Measurements from ENCODE around the gene JMJD8. TPM values are rescaled to one million over a fixed set of nuclear protein-coding genes. Genes with fewer than 3 reads are reported as not detected.

The JMJD8 gene
- total RNA-seq, 4 donors from 2014 or later = 45.6 to 56.1 (median 51.9) TPM

DNA sequence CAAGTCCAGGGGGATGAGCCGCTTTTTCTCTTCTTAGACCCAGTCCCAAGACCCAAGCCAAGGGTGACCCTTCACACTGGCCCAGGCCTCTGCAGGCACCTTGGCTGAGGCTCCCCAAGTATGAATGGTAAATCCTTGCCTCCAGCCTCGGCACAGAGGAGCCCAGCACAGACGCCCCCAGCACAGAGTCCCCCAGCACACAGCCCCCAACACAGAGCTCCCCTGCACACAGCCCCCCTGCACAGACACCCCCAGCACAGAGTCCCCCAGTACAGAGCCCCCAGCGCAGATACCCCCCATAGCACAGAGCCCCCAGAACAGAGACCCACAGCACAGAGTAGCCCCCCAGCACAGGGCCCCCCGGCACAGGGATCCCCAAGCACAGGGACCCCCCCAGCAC, 43.5 kb downstream of the JMJD8 start:
- H3K4me1 ChIP-seq = peaks cover 0 to 29% (median 10%) of the 10 kb centered on the region in 4 donors
- TF ChIP-seq, protein P1, sequence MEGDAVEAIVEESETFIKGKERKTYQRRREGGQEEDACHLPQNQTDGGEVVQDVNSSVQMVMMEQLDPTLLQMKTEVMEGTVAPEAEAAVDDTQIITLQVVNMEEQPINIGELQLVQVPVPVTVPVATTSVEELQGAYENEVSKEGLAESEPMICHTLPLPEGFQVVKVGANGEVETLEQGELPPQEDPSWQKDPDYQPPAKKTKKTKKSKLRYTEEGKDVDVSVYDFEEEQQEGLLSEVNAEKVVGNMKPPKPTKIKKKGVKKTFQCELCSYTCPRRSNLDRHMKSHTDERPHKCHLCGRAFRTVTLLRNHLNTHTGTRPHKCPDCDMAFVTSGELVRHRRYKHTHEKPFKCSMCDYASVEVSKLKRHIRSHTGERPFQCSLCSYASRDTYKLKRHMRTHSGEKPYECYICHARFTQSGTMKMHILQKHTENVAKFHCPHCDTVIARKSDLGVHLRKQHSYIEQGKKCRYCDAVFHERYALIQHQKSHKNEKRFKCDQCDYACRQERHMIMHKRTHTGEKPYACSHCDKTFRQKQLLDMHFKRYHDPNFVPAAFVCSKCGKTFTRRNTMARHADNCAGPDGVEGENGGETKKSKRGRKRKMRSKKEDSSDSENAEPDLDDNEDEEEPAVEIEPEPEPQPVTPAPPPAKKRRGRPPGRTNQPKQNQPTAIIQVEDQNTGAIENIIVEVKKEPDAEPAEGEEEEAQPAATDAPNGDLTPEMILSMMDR (IDR thresholded peaks at IDR 0.05) = no peak
- TF ChIP-seq POLR2A (IDR thresholded peaks at IDR 0.05) = no peak
- H3K4me3 ChIP-seq = peak overlapping the region in 2 of 4 donors; percentile 75 to 98
- DNase-seq = no peak
- H3K27ac ChIP-seq = peak overlapping the region in 1 of 4 donors; percentile 99
- no peaks in the 10 kb centered on the region for H3K27me3 ChIP-seq
- H3K36me3 ChIP-seq = no peaks in the 10 kb centered on the region
- no peaks in the 10 kb centered on the region for H3K9me3 ChIP-seq

DNA sequence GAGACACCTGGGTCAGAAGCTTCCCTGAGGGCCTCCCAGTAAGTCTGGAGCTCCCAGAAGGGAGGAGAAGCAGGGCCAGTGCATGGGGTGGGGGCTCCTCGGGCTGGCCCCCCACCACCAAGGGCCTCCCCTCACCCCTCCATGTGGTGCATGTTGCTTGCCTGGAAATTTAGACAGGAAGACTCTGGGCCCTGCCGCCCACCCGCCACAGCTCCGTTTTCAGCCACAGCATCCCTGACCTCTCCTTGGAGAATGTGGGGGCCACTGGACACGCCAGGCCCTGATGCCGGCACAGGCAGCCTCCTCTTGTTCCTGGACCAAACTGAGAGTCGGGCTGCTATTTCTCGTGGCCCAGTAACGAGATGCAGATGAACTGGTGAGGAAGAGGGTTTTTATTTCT, 45.3 kb downstream of the JMJD8 start:
- Histone ChIP-seq H3K9me3 (no peaks in the 10 kb centered on the region), H3K27ac (peak overlapping the region in 1 of 4 donors; percentile 0), H3K27me3 (no peaks in the 10 kb centered on the region), H3K4me3 (no peak overlapping the region), H3K4me1 (peaks cover 0 to 22% (median 15%) of the 10 kb centered on the region in 4 donors), H3K36me3 (peaks cover 0 to 5% (median 0%) of the 10 kb centered on the region in 3 donors)
- no peak for DNase-seq
- TF ChIP-seq, protein P1 (IDR thresholded peaks at IDR 0.05) = no peak
- TF ChIP-seq POLR2A (IDR thresholded peaks at IDR 0.05) = no peak

DNA sequence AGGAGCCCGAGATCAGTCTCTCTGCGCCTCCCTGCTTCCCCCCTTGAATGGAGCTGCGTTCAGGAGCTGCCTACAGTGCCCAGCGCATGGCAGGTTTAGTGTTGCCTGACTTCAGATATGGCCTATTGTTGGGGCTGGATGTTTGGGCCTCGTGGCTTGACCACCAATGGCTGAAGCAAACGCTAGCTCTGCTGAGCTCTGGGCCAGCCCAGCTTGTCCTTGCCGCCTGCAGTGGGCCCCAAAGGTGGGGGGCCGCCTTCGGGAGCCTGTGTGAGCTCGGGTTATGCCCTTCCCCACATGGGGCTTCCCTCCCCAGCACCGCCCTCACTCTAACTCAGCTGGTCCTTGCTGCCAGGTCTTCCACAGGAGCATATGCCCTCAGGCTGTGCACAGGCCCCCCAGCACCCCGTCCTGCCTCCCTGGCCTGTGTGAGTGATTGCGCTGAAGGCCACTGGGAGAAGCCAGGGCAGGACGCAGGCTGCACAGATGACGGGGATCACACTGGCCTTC, 46.0 kb downstream of the JMJD8 start:
- Histone ChIP-seq H3K9me3 (no peaks in the 10 kb centered on the region), H3K4me3 (no peak overlapping the region), H3K36me3 (peaks cover 0 to 13% (median 0%) of the 10 kb centered on the region in 3 donors), H3K4me1 (peaks cover 0 to 22% (median 14%) of the 10 kb centered on the region in 4 donors), H3K27ac (no peak overlapping the region), H3K27me3 (no peaks in the 10 kb centered on the region)
- no peak for DNase-seq
- TF ChIP-seq POLR2A (IDR thresholded peaks at IDR 0.05) = no peak
- TF ChIP-seq, protein P1 (IDR thresholded peaks at IDR 0.05) = no peak

DNA sequence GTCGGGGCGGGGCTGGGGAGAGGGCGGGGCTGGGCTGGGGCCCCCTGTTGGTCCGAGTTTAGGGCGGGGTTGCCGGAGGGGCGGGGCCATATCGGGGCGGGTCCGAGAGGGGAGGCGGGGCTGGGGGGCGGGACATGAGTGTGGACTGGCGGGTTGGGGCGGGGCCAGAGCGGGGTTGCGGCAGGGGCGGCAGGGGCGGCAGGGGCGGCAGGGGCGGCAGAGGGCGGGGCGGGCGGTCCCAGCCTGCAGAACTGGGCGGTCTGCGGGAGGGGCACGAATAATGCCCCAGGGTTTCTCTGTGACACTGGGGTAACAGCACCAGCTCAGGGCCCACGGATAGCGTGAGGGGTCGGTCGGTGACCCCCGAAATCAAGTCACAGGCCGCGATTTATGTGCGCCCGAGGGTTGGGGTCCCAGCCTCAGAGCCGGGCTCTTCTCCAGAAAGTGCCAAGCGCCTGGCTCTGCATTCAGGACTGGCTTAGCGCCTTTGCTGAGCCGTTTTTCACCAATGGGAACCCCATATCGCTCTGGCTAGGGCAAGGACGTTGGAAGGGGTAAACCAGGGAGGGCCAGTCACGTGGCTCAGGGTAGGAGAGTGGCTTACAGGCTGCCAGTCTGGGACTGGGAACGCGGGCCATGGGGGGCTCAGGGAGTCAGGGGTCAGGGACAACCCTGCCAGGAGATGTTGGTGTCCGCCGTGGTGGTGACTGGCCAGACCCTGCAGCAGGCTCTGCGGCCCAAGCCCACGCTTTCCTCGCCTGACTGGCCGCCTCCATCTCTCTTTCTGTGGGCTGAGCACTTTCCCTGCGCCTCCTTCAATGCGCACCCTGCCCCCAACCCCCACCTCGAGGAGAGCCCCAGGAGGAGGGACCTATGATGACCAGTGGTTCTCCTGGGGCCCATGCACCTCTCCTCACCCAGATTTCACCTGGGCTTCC, 46.8 kb downstream of the JMJD8 start:
- H3K27me3 ChIP-seq = no peaks in the 10 kb centered on the region
- peak overlapping the region; percentile 60 to 96 (median 88) for H3K4me3 ChIP-seq
- peaks cover 0 to 22% (median 12%) of the 10 kb centered on the region in 4 donors for H3K4me1 ChIP-seq
- TF ChIP-seq, protein P1 (IDR thresholded peaks at IDR 0.05) = no peak
- TF ChIP-seq POLR2A (IDR thresholded peaks at IDR 0.05) = no peak
- no peaks in the 10 kb centered on the region for H3K9me3 ChIP-seq
- peaks cover 0 to 13% (median 0%) of the 10 kb centered on the region in 3 donors for H3K36me3 ChIP-seq
- peak overlapping the region; percentile 87 to 98 (median 92) for H3K27ac ChIP-seq
- peak in 2 of 3 donors; percentile 92 to 95 for DNase-seq

DNA sequence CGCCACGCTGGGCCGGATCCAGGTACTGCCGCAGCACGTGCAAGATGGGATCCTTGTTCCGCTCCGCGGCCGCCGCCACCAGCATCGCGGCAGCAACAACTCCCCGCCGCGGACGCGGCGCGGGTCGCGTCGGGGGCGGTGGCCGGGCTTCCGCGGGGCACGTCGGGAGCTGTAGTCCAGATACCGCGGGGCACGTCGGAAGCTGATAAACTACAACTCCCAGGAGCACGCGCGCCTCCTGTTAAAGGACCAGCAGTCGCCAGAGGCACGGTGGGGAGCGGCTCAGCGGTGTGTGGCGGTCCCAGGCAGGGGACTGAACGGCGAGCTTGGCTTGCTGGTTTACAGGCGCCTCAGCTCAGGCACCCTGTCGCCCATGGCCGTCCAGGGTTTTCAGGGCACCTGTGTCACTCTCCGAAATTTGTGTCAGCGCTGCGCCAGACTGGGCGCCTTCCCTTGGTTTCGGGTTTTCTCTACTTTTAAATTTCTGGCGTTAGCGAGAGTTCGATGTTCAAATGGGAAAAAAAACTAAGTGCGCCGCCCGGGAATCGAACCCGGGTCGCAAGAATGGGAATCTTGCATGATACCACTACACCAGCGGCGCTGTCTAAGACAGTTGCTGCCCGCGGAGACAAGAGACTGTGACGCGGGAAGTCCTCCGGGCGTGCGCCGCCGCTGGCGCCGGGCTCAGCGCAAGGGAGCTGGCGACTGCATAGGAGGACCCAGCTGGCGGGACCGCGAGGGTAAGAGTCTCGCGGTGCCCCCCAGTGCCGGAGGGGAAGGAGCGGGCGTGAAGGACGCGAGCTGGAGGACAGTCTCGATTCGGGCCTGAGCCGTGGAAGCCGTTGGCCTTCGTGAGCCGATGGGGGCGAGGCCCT, 47.7 kb downstream of the JMJD8 start, which contains the start of gene METTL26:
TSS of gene METTL26 (minus strand) at position 100 of the 875 bp plus-strand sequence. CDS start at position 85, 15 bp downstream.
- peak within 1 kb of the TSS; percentile 60 to 96 (median 88) for H3K4me3 ChIP-seq
- peak within 1 kb of the TSS; percentile 87 to 98 (median 92) for H3K27ac ChIP-seq
- H3K36me3 ChIP-seq = peaks cover 0 to 13% (median 0%) of the 10 kb centered on the region in 3 donors
- peak; percentile 96 to 98 (median 97) for DNase-seq
- TF ChIP-seq, protein P1 (IDR thresholded peaks at IDR 0.05) = peak in 3 of 6 experiments; percentile 23 to 49 (median 39)
- TF ChIP-seq POLR2A (IDR thresholded peaks at IDR 0.05) = peak; percentile 55 to 61
- H3K4me1 ChIP-seq = peaks cover 0 to 21% (median 12%) of the 10 kb centered on the region in 4 donors
- no peaks in the 10 kb centered on the region for H3K27me3 ChIP-seq
- no peaks in the 10 kb centered on the region for H3K9me3 ChIP-seq
